ENCODE measurements around the gene CENPX. TPM values are rescaled to one million over a fixed set of nuclear protein-coding genes. Genes with fewer than 3 reads are reported as not detected.

CENPX gene
- total and polyA plus RNA-seq, 2 of the 13 experiments (the other 11 are each of a cell fraction or from before 2014, with no cell fraction given): 92.7 to 170 TPM

DNA sequence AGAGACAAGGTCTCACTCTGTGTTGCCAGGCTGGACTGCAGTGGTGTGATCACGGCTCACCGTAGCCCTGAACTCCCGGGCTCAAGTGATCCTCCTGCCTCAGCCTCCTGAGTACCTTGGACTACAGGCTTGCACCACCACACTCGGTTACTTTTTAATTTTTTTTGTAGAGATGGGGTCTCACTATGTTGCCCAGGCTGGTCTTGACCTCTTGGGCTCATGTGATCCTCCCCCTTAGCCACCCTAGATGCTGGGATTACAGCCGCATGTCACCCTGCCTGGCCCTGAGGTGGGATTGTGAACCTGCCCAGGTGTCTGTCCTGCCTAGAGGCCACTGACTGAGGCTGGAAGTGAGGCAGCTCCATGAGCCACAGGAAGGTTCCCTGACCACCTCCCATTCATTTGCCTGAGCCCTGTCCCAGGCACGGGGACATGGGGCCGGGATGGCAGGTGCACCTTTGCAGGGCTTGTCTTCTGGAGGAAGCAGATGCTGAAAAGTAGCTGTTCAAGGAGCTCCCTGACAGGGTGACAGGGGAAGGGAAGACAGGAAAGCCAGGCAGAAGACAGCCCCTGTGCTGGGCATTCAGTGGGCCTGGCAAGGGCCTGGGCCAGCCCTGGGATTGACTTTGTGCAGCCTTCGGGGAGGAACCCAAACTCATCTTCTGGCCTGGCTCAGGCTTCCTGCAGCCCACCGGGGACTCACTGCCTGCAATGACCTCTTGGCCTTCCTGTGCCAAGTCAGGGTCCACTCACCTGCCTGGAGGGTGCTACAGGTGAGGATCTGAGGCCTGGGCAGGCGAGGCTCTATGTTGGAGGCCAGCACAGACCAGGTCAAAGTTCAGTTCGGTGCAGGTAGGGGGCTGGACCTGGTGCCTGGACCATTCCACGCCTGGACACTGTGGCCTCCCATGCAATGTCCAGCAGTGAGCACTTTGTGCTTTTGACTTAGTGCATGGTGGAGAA, 53.5 kb downstream of the CENPX start (continued):
- no peak for TF ChIP-seq KIAA2018 (CRISPR knock-in tag; IDR thresholded peaks at IDR 0.05; ENCODE audit: borderline replicate concordance)
- TF ChIP-seq ZFAT (CRISPR knock-in tag; conservative IDR thresholded peaks at IDR 0.05): no peak
- peak; percentile 31; the same call in 1 of the 2 replicates for TF ChIP-seq NFE2L1 (CRISPR knock-in tag; IDR thresholded peaks at IDR 0.05; ENCODE audit: borderline replicate concordance)
- no peak for TF ChIP-seq ZNF20 (CRISPR knock-in tag; IDR thresholded peaks at IDR 0.05)
- no peak for TF ChIP-seq ZNF737 (CRISPR knock-in tag; IDR thresholded peaks at IDR 0.05; ENCODE audit: borderline replicate concordance)
- TF ChIP-seq GMEB1 (CRISPR knock-in tag; IDR thresholded peaks at IDR 0.05; ENCODE audit: borderline replicate concordance): no peak; the same call in 1 of the 2 replicates
- TF ChIP-seq ZNF879 (CRISPR knock-in tag; IDR thresholded peaks at IDR 0.05): no peak
- no peak for TF ChIP-seq ZBTB3 (CRISPR knock-in tag; IDR thresholded peaks at IDR 0.05; ENCODE audit: borderline replicate concordance, low read depth)
- TF ChIP-seq ZSCAN20 (CRISPR knock-in tag; IDR thresholded peaks at IDR 0.05; ENCODE audit: borderline replicate concordance): no peak
- TF ChIP-seq ZMAT3 (CRISPR knock-in tag; conservative IDR thresholded peaks at IDR 0.05): no peak
- peak; percentile 39; the same call in 1 of the 2 replicates for TF ChIP-seq MXD1 (CRISPR knock-in tag; IDR thresholded peaks at IDR 0.05)
- TF ChIP-seq, protein P1, sequence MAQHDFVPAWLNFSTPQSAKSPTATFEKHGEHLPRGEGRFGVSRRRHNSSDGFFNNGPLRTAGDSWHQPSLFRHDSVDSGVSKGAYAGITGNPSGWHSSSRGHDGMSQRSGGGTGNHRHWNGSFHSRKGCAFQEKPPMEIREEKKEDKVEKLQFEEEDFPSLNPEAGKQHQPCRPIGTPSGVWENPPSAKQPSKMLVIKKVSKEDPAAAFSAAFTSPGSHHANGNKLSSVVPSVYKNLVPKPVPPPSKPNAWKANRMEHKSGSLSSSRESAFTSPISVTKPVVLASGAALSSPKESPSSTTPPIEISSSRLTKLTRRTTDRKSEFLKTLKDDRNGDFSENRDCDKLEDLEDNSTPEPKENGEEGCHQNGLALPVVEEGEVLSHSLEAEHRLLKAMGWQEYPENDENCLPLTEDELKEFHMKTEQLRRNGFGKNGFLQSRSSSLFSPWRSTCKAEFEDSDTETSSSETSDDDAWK (CRISPR knock-in tag; IDR thresholded peaks at IDR 0.05): no peak
- no peak for TF ChIP-seq HMG20A (CRISPR knock-in tag; IDR thresholded peaks at IDR 0.05; ENCODE audit: borderline replicate concordance)
- TF ChIP-seq, protein P2, sequence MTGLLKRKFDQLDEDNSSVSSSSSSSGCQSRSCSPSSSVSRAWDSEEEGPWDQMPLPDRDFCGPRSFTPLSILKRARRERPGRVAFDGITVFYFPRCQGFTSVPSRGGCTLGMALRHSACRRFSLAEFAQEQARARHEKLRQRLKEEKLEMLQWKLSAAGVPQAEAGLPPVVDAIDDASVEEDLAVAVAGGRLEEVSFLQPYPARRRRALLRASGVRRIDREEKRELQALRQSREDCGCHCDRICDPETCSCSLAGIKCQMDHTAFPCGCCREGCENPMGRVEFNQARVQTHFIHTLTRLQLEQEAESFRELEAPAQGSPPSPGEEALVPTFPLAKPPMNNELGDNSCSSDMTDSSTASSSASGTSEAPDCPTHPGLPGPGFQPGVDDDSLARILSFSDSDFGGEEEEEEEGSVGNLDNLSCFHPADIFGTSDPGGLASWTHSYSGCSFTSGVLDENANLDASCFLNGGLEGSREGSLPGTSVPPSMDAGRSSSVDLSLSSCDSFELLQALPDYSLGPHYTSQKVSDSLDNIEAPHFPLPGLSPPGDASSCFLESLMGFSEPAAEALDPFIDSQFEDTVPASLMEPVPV (CRISPR knock-in tag; IDR thresholded peaks at IDR 0.05): no peak

Measured in HepG2 (cell line).